NCI-H1105 (cell line): ENCODE results near the gene RTN3.
"Not testable (repeated sequence)": the region's sequence is repeated elsewhere in the genome, so short reads cannot be mapped to it uniquely, and the experiment has no call there.

Experiments used
- DNase-seq: peaks from one replicate; lab custom pipeline; 2025; lab: John Stamatoyannopoulos, UW

Gene RTN3

DNA sequence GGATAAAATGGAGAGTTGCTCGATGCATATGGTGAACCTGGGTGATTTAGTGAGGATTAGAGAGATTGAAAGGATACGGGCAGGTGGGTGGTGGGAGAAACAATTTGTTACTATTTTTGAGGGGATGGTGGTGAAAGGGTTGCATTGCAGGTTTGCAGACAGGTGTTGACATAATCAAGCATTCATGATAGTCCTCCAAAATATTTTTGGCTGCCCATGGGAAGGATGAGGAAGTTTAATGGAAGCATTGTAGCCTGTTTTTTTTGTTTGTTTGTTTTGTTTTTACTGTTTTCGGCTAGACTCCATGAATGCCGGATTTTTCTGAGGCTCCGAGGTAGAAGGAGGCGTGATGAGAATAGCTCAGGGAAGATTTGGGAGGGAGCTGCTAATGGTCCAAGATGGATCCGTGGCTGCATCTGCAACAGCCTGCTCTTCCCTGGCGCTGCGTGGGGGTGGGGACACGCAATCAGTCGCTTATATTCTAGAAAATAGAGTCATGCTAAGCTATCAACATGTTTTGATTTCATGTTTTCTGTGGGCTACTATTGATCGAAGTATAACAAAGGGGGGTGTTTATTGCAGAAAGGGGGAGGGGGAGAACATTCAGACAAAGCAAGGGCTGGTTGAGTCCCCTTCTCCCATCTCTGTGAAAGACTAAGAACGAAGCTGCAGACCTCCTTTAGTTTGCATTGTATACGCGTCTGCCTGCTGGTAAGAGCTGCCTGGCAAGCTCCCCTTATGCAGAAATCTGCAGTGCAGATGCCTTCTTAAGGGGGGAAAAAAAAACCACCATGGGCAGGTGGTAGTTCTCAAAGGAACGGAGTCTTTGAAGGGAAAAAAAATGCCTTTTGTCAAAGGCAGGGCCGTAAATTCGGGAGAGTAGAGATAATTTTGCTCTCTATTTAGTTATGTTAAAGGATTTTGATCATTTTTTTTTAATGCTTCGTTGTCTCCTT is 1.0 kb downstream of the RTN3 start:
- DNase-seq: peak; percentile 36

DNA sequence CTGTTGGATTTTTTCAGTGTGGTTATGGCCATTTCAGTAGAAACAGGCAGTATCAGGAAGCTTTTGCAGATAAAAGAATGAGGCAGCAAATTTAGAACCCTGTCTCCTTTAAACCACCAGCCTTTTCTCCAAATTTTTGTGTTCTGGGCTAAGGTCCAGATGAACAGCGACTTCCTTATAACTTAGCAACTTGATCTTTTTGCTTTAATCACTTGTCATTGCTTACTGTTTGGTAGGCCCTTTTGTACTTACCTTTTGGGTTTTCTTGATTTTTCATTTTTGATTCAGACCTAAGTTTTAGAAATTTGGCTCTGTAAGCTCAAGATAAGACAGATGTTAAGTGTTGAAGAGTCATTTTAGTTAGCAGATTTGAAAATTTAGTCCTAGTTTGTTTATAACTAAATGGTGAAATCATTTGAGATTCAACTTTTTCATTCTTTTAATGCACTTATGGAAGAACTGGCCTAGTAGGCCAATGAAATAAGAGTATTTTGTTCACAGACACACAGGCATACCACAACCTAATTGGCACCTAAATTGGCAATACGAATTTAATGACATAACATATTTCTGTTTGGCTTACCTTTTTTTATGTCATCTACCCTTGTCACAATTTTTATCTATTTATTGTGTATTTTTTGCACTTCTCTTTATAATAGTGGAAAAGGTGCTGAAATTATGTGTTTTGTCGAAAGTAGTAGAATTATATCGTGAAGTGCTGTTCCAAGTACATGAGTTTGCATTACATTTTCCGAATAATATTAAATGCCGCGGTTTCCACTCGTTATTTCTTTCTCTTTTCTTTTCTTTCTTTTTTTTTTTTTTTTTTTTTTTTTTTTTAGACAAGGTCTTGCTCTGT is 2.1 kb downstream of the RTN3 start:
- DNase-seq: no peak

DNA sequence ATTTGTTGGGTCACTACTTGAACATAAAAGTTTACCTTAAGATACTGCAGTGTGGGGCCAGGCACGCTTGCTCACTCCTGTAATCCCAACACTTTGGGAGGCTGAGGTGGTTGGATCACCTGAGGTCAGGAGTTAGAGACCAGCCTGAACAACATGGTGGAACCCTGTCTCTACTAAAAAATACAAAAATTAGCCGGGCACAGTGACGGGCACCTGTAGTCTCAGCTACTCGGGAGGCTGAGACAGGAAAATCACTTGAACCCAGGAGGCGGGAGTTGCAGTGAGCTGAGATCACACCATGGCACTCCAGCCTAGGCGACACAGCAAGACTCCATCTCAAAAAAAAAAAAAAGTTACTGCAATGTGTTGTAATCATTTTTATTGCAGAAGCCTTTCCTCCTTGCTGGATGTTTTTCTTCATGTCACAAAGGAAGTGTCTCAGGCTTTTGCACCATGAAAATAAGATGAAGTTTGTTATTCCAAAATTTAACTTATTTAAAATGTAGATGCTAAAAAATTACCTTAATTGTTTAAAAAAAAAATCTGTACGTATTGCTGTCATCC is 3.9 kb downstream of the RTN3 start:
- not testable (repeated sequence) for DNase-seq

DNA sequence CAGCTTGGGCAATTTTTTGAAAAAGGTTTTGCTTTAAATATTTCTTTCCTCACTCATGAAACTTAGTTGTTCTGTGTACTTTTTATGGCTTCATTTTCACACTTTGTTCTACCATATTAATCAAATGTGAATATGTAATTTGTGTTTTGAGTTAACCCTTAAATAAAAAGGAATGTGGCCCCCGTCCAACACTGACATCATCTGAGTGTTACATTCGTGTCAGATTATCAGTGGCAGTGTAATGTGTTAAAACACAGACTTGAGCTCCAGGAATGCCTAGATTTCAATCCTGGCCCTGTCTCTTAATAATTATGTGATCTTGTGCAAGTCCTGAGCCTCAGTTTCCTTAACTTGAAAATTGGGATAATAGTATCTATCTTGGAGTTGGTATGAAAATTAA is 5.6 kb downstream of the RTN3 start:
- no peak for DNase-seq

DNA sequence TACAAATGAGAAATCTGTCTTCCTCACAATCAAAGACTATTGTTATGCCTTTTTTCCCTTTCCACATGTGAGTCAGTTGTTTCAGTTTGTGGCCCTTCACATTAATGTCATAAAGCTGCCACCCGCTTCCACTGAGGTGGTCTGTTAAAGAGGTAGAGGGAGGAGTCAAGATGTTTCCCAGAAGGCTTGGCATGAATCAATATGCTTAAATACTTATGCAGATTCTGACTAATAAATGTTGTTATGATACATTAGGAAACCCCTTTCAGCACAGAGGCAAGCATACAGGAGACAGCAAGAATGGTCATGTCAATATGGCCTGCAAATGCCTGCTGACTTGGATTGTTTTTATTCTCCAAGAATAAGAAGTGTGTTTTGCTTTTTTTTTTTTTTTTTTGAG is 6.5 kb downstream of the RTN3 start:
- DNase-seq: no peak

DNA sequence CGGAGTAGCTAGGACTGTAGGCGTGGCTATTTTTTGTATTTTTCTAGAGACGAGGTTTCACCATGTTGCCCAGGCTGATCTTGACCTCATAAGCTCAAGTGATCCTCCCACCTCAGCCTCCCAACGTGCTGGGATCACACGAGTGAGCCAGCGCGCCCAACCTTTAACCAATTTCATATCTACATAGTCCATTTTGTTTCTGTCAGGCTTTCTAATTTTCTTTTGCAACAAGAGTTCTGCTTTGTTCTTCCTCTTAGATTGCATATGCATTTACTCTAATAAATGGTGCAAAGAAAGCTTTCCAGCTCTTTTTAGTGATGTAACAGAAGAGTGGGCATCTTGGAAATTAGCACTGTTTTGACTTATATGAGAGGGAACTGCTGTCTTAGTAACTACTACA is 13.3 kb downstream of the RTN3 start:
- no peak for DNase-seq

DNA sequence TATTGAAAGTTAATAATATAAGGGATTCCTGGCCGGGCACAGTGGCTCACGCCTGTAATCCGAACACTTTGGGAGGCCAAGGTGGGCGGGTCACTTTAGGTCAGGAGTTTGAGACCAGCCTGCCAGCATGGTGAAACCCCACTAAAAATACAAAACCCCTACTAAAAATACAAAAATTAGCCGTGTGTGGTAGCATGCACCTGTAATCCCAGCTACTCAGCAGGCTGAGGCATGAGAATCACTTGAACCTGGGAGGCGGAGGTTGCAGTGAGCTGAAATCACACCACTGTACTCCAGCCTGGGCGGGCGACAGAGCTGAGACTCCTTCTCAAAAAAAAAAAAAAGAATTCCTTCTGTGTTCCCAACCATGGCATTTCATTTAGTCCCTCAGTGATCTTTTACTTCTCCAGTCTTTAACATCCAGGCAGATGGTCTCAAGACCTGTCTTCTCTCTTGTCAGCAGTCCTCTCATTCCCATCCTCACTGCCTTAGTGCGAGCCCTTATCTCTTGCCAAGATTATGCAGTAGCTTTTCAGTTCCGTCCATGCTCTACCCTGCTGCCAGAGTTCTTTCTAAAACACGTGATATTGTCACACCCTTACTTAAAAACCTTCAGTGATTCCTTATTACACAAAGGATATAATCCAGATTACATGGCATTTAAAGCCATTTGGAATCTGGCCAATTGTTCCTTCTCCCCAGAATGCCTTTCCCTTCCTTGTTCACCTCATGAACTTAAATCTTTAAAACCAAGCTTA is 17.9 kb downstream of the RTN3 start:
- DNase-seq: no peak

DNA sequence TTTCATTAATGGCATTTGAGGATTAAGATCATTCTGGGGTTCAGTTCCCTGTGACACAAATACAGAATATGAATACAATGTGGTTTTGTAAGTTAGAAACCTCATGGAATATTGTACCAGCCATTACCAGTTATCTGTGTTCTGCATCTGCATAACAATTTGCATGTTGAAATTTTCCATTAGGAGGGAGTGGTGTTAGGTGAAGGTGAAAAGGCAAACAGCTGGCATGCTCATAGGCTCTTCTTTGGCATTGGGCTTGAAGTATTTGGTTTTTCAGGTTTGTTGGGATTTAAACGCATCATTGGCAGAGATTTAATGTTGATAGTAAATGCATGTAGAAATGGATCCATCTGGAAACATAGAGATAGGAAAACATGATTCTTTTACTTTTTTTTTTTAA is 18.6 kb downstream of the RTN3 start:
- no peak for DNase-seq

DNA sequence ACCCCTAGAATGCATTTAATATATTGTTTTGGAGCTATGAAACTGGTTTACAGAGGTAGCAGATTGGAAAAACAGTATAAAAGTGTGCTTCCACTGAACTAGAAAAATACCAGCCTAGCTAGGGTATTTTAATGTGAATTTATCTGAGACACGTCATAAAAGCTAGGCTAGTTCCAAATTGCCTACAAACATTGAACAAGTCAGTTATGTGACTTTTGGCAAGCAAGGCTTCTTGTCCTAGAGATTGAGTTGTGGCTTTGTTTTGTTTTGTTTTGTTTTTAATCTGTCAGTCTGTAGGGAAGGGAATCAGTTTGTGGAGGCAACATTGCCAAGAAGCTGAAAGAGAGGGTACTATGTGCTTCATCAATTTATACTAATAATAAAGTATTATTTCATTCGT is 24.2 kb downstream of the RTN3 start:
- DNase-seq: no peak

DNA sequence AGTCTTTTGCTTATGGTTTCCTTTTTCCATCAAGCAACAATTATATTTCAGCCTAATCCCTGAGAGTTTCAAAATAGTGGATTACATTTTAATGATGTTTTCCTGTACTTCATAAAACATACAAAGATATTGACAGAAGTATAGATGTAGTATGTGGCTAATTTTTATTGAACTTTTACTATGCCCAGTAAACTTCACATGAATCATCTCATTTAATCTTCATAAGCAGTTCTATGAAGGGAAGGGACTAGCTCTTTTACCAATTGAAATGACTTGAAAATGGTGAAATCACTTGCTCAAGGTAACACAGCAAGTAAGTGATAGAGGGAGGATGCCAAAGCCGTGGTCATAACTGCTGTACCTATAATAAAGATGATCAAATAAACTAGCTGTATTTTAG is 27.5 kb downstream of the RTN3 start:
- no peak for DNase-seq

DNA sequence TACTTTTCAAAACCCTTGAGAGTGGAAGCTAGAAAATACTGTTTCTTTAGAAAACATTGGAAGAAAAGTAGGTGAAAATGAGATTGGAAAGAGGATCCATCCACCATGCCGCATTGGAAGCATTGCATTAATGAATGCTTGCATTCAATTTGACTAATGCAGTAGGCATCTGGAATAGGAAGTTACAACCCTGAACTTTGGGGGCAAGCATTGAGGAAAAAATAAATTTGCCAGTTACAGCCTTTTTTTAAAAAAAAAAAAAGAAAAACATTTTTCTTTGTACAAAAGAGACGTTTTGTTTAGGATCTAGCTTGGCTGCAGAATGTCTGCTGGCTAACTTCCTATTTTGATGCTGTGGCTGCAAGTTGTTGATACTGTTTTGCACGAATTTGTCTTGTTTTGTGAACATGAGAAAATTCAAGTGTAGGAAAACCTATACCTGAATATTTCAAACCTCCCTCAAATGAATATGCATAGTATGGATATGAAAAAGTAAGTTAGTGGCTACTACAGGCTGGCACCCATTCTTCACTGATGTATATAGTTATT is 28.1 kb downstream of the RTN3 start:
- DNase-seq: no peak

DNA sequence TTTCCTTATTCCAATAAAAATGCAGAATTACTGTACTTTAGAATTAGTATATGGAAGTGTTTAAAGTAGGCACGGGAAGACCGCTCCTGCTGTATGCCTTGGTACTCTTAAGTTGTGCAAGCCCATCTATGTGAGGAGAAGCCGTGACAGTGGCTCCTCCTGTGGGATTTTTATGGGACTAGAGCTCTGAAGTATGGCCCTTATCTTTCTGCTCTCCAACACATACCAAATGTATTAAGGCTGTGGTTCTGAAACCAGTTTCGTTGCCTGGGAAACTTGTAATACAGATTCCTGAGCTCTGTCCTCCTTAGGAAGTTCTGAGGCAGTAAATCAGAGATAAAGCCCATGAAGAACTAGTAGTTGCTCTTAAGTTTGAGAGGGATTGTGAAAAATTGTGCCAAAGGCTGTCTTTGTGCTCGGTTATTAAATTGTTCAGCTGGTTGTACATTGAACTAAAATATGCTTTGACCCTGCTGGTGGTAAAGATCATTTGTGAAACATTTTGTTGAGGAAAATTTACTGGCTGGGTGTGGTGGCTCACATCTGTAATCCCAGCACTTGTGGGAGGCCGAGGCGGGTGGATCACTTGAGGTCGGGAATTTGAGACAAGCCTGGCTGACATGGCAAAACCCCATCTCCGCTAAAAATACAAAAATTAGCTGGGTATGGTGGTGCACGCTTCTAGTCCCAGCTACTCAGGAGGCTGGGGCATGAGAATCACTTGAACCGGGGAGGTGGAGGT is 29.3 kb downstream of the RTN3 start:
- DNase-seq: no peak

DNA sequence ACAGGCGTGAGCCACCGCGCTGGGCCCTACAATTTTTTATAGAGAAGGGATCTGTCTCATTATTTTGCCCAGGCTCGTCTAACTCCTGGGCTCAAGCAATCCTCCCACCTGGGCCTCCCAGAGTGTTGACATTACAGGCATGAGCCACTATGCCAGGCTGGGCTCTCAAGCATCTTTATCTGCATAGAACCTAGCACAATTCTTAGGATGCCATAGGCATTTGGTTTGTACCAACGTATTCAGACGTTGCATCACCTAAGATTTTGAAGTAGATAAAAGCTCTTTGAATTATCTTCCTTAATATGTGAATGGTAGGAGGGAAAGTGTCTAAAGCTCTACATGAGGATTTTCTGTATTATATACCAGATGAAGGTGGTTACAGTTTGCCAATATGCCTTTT is 30.5 kb downstream of the RTN3 start:
- no peak for DNase-seq

DNA sequence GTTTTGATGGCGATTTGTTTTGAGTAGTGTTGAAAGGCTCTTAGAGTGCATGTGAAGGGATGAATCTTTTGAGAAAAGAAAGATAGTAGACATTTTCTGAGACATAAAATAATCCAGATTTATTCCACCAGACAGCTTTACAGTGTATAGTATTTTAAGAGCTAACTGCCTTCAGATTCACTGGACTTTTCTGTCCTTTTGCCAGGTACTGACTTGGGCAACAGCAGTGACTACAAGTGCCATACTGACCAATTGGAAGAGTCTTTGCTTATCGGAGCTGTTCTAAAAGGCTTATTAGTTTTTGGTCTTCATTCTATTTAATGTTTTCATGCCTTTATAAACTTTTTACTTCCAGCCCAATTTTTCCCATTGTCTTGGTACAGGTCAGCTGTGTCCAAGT is 32.5 kb downstream of the RTN3 start:
- no peak for DNase-seq

DNA sequence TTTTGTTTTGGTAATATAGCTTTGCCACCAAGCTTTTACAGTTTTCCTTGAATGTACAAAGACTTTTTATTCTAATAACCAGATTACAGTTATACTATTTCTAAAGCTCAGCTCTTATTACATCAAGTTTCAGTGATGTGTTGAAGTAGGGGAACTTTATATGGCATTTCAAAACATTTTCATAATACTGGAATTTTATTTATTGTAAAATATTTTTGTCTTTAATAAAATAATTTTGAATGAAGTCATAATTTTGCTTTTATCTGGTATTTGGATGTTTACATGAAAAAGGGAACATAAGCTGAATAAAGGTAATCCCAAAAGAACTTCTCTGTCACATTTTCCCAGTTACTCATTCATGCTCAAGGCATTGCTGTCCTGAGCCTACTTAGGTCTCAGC is 34.7 kb downstream of the RTN3 start:
- DNase-seq: no peak

DNA sequence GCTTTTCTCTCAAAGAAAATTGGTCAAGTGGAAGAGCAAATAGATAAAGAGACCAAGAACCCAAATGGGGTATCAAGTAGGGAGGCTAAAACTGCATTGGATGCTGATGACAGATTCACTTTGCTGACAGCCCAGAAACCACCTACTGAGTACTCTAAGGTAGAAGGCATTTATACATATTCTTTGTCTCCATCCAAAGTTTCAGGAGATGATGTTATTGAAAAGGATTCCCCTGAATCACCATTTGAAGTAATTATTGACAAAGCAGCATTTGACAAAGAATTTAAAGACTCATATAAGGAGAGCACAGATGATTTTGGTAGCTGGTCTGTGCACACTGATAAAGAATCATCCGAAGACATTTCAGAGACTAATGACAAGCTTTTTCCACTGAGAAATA is 37.7 kb downstream of the RTN3 start:
- DNase-seq: no peak

DNA sequence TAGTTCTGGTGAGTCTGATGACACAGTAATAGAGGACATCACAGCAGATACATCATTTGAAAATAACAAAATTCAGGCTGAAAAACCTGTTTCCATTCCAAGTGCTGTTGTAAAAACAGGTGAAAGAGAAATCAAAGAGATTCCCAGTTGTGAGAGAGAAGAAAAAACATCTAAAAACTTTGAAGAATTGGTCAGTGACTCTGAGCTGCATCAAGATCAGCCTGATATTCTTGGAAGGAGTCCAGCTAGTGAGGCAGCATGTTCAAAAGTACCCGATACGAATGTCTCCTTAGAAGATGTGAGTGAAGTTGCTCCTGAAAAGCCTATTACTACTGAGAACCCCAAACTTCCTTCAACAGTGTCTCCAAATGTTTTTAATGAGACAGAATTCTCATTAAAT is 38.7 kb downstream of the RTN3 start:
- no peak for DNase-seq

DNA sequence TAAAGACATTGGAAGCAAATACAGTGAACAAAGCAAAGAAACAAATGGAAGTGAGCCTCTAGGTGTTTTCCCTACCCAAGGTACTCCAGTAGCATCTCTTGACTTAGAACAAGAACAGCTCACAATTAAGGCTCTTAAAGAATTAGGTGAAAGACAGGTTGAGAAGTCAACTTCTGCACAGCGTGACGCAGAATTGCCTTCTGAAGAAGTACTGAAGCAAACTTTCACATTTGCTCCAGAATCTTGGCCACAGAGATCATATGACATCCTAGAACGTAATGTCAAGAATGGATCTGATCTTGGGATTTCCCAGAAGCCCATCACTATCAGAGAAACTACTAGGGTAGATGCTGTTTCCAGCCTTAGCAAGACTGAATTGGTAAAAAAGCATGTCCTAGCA is 39.3 kb downstream of the RTN3 start:
- DNase-seq: no peak

DNA sequence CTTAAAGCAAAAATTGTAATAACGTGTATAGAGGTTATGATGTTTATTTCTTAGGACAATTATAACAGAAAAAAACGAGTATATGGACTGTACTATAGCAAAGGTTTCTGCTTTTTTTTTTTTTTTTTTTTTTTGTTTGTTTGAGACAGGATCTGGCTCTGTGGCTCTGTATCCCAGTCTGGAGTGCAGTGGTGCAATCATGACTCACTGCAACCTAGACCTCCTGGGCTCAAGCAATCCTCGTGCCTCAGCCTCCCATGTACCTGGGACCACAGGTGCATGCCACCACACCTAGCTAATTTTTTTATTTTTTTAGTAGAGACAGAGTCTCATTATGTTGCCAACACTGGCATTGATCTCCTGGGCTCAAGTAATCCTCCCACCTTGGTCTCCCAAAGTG is 48.0 kb downstream of the RTN3 start:
- no peak for DNase-seq

DNA sequence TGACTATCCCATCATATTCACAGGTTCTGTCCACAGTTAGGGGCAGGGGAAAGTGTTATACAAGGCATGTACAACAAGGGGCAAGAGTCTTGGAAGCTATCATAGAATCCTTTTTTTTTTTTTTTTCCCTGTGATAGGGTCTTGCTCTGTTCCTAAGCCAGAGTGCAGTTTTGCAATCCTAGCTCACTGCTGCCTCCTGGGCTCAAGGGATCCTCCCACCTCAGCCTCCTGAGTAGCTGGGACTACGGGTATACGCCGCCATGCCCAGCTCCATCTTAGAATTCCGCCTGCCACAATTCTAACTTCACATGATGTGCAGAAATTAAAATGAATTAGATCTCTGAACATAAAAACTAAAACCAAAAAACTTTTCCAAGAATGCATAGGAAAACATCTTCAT is 55.6 kb downstream of the RTN3 start:
- DNase-seq: no peak

DNA sequence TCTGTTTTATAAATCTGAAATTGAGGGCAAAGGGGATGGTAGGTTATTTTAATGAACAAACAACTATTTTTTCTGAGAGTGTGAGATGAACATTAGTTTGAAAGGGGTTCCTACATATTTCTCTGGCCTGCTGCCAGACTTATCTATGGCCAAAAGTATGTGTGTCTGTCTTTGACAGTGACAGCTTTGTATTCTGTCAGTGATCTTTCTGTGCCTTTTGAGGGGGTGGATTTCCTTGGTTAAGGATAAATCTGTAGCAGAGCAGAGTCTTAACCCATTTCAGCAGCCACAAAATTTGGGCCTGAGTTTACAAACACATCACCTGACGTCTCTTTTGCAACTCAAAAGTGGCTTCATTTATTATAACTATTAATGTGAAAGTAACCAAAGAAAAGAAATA is 56.4 kb downstream of the RTN3 start:
- DNase-seq: no peak
